ENCODE results near the gene MAD1L1. TPM values are rescaled to one million over a fixed set of nuclear protein-coding genes. Genes with fewer than 3 reads are reported as not detected.

MAD1L1 gene
- polyA plus RNA-seq, 6 donors from 2014 or later: 109 to 209 (median 158) TPM

DNA sequence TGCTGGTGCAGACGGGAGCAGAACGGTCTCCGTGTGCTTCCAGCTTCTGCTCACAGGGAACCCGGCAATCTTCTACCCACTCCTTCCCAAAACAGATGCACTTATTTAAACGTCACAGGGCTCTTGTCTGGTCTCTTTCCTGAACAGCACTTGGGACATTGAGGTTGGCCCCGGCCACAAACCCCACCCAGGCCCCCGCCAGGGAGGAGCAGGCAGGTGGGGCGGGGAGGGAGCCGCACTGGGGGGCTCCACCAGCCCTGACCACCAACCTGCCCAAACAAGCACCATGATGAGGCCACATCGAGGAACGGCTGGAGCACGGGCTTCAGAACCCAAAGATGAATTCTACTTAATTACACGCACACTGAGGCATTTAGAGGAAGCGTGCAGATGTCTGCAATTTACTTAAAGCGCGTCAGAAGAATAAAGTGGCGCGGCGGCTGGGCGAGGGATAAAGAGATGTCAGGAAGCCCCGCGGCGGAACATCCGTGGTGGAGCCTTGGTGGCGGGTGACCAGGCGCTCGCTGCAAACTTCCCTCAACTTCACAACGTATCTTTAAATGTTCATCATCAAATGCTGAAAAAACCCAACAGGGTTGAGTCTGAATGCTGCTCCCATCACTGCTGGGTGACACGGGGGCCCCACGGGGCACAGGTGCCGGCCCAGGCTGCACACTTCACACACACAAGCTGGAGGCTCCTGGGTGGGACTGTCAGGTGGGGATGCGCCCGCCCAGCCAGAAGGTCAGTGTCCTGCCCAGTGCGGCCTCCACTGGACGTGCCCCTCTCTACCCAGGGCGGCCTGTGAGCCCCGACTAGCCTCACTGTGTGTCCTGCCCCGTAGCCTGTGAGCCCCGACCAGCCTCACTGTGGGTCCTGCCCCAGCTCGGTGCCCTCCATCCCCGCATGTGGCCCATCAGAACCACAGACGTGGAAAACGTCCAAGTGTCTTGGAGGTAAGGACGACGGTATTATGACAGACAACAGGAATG, 279.2 kb downstream of the MAD1L1 start:
- H3K4me1 Mint-ChIP-seq: peaks cover 4 to 21% (median 16%) of the 10 kb centered on the region in 3 donors
- H3K27me3 Mint-ChIP-seq: no peaks in the 10 kb centered on the region
- H3K36me3 Mint-ChIP-seq: peaks cover 8 to 15% of the 10 kb centered on the region in 2 donors
- H3K4me3 Mint-ChIP-seq: peak overlapping the region in 1 of 8 donors; percentile 42
- ATAC-seq (ENCODE audit: low read depth in 2 of 2) (no peak), DNase-seq (no peak)
- peak overlapping the region in 2 of 6 donors; percentile 12 to 84 for H3K27ac Mint-ChIP-seq
- H3K9me3 Mint-ChIP-seq: peaks cover 0 to 3% (median 0%) of the 10 kb centered on the region in 7 donors

- Mint-ChIP-seq H3K9me3 (no peaks in the 10 kb centered on the region), H3K27me3 (no peaks in the 10 kb centered on the region), H3K36me3 (peaks cover 1 to 8% of the 10 kb centered on the region in 2 donors), H3K27ac (no peak overlapping the region), H3K4me1 (peaks cover 4 to 19% (median 16%) of the 10 kb centered on the region in 3 donors), H3K4me3 (peak overlapping the region in 1 of 8 donors; percentile 29)
- ATAC-seq (ENCODE audit: low read depth in 2 of 2) (no peak), DNase-seq (no peak)
Measured at GRCh38 chr7:1952781-1953180, 280.0 kb downstream of the MAD1L1 start.

GRCh38 chr7:1952169-1952760, 280.5 kb downstream of the MAD1L1 start:
- Mint-ChIP-seq H3K36me3 (peaks cover 0 to 3% of the 10 kb centered on the region in 2 donors), H3K27ac (peak overlapping the region in 2 of 6 donors; percentile 74 to 79), H3K9me3 (no peaks in the 10 kb centered on the region), H3K4me1 (peaks cover 4 to 23% (median 16%) of the 10 kb centered on the region in 3 donors), H3K27me3 (no peaks in the 10 kb centered on the region), H3K4me3 (peak overlapping the region in 1 of 8 donors; percentile 29)
- ATAC-seq (ENCODE audit: low read depth in 2 of 2) (no peak), DNase-seq (no peak)

- DNase-seq (no peak), ATAC-seq (ENCODE audit: low read depth in 2 of 2) (no peak)
- Mint-ChIP-seq H3K4me1 (peaks cover 4 to 23% (median 16%) of the 10 kb centered on the region in 3 donors), H3K27ac (peak overlapping the region in 3 of 6 donors; percentile 74 to 87 (median 79)), H3K4me3 (peak overlapping the region in 3 of 8 donors; percentile 29 to 53 (median 39)), H3K36me3 (no peaks in the 10 kb centered on the region), H3K27me3 (no peaks in the 10 kb centered on the region), H3K9me3 (no peaks in the 10 kb centered on the region)
Measured at GRCh38 chr7:1951600-1951999, 281.1 kb downstream of the MAD1L1 start.

DNA sequence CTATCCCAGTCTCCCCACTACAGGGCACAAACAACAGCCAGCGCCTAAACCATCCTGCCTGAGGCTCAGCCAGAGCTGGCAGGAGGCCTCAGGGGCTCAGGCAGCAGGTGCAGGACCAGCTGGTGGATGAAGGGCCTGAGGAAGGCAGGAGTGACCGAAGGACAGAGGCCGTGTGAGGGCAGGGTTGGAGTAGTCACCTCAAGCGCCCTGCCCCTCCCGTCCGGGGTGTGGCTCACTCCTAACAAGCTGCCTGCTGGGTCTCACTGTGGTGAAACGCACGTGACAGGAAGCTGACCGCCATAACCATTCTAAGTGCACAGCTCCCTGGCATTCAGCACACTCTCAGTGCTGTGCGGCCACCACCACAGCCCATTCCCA, 281.6 kb downstream of the MAD1L1 start:
- H3K36me3 Mint-ChIP-seq: no peaks in the 10 kb centered on the region
- H3K27ac Mint-ChIP-seq: peak overlapping the region in 3 of 6 donors; percentile 60 to 87 (median 79)
- no peak for DNase-seq
- H3K9me3 Mint-ChIP-seq: no peaks in the 10 kb centered on the region
- ATAC-seq (ENCODE audit: low read depth in 2 of 2): peak; percentile 54 to 72
- H3K4me1 Mint-ChIP-seq: peaks cover 4 to 23% (median 16%) of the 10 kb centered on the region in 3 donors
- peak overlapping the region in 2 of 8 donors; percentile 39 to 53 for H3K4me3 Mint-ChIP-seq
- no peaks in the 10 kb centered on the region for H3K27me3 Mint-ChIP-seq

DNA sequence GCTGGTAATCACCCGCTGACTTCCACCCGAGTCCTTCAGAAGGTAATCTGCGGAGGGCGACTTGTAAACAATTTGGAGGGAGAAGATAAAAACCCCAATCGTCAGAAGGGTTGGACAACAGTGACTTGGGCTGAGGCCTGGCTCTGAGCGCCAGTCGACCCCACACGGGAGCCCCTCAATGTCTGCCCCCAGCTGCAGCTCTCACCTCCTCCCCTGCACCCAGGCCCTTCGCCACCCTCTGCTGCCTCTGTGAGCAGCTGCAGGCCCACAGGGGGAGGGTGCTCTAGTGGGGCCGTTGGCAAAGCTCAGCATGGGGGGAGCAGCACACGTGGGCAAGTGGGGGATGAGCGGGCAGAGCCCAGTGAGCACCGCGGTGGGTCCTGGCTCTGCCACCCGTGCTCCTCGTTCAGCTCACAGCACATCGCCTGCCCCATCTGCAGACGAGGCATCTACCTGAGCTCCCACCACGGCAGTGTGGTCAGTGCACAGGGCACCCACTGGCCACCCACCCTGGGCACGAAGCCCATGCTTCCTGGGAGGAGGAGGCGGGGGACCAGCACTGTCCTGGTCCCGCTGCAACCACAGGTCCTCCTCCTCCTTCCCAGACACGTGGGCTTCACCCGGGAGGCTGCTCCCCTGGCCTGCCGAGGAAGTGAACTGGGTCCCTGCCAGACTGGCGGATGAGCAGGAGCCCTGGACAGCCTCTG, 282.1 kb downstream of the MAD1L1 start:
- Mint-ChIP-seq H3K27me3 (no peaks in the 10 kb centered on the region), H3K27ac (peak overlapping the region in 2 of 6 donors; percentile 74 to 79), H3K4me3 (peak overlapping the region in 2 of 8 donors; percentile 15 to 53), H3K4me1 (peaks cover 4 to 23% (median 16%) of the 10 kb centered on the region in 3 donors), H3K9me3 (no peaks in the 10 kb centered on the region), H3K36me3 (no peaks in the 10 kb centered on the region)
- DNase-seq (no peak), ATAC-seq (ENCODE audit: low read depth in 2 of 2) (peak; percentile 21 to 47)

DNA sequence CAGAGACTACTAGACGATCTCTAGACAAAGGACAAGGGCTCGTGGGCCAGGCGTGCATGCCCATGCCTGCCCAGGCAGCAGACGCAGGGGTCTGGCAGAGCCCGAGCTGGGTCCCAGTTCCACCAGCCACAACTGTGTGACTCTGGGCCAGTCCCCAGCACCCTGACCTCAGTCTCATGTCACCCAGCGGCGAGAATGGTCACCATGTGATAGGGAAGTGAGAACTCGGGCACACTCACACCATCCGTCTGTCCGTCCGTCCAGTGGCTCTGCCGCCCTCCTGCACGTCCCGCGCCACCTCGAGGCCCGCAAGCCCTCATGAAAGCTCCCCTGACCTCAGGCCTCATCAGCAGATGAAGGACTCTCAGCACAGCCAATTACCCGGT, 282.7 kb downstream of the MAD1L1 start:
- ATAC-seq (ENCODE audit: low read depth in 2 of 2) (no peak), DNase-seq (no peak)
- Mint-ChIP-seq H3K4me1 (peaks cover 4 to 23% (median 16%) of the 10 kb centered on the region in 3 donors), H3K27ac (peak overlapping the region in 2 of 6 donors; percentile 39 to 77), H3K9me3 (no peaks in the 10 kb centered on the region), H3K4me3 (peak overlapping the region in 1 of 8 donors; percentile 15), H3K36me3 (no peaks in the 10 kb centered on the region), H3K27me3 (no peaks in the 10 kb centered on the region)

DNA sequence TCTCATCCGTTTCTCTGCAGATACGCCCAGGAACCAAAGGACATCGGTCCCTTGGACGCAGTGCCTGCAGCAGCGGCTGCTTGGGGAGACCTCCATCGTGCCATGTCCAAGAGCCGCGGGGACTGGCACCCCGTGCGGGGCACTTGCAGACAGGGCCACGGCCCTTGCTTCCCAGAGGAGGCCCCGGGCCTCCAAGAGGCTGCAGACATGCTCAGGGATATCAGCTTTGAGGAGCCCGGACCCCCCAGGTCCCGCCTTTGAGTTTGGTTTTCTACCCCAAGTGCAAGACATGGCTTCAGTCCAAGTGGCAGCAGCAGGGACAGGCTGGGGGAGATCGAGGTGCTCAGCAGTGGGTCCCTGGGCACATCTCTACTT, 283.1 kb downstream of the MAD1L1 start:
- H3K4me1 Mint-ChIP-seq: peaks cover 4 to 23% (median 16%) of the 10 kb centered on the region in 3 donors
- H3K4me3 Mint-ChIP-seq: no peak overlapping the region
- H3K36me3 Mint-ChIP-seq: no peaks in the 10 kb centered on the region
- no peak for DNase-seq
- peak overlapping the region in 4 of 6 donors; percentile 29 to 92 (median 46) for H3K27ac Mint-ChIP-seq
- ATAC-seq (ENCODE audit: low read depth in 2 of 2): no peak
- no peaks in the 10 kb centered on the region for H3K27me3 Mint-ChIP-seq
- H3K9me3 Mint-ChIP-seq: no peaks in the 10 kb centered on the region

- no peaks in the 10 kb centered on the region for H3K9me3 Mint-ChIP-seq
- peaks cover 4 to 24% (median 17%) of the 10 kb centered on the region in 3 donors for H3K4me1 Mint-ChIP-seq
- peak overlapping the region in 3 of 6 donors; percentile 0 to 92 (median 52) for H3K27ac Mint-ChIP-seq
- no peak overlapping the region for H3K4me3 Mint-ChIP-seq
- no peaks in the 10 kb centered on the region for H3K36me3 Mint-ChIP-seq
- ATAC-seq (ENCODE audit: low read depth in 2 of 2) (no peak), DNase-seq (no peak)
- H3K27me3 Mint-ChIP-seq: no peaks in the 10 kb centered on the region
Measured at GRCh38 chr7:1948887-1949680, 283.7 kb downstream of the MAD1L1 start.

DNA sequence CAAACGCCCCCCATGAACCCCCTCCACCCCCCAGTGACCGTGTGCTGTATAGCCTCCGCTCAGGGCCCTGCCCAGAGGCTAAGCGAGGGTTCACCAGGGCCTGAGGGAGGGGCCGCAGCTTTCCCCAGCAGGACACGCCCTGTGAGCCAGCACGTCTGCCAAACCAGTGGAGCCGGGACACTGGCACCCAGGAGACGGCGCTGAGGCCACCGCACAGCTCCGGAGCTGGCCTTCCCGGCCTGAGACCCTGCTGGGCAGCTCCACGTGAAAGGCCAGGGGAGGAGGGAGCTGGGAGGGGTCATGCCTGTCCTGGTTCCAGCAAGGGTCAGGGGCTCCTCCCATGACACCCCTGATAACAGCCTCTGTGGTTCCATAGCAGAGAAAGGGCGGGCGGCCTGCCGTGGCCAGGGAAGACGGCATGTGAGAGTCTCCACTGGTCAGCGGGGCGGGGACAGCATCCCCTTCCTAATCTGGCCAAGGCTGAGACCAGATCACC, 284.4 kb downstream of the MAD1L1 start:
- no peaks in the 10 kb centered on the region for H3K36me3 Mint-ChIP-seq
- no peak overlapping the region for H3K4me3 Mint-ChIP-seq
- H3K4me1 Mint-ChIP-seq: peaks cover 4 to 27% (median 21%) of the 10 kb centered on the region in 3 donors
- ATAC-seq (ENCODE audit: low read depth in 2 of 2) (no peak), DNase-seq (no peak)
- H3K27ac Mint-ChIP-seq: no peak overlapping the region
- no peaks in the 10 kb centered on the region for H3K9me3 Mint-ChIP-seq
- no peaks in the 10 kb centered on the region for H3K27me3 Mint-ChIP-seq

DNA sequence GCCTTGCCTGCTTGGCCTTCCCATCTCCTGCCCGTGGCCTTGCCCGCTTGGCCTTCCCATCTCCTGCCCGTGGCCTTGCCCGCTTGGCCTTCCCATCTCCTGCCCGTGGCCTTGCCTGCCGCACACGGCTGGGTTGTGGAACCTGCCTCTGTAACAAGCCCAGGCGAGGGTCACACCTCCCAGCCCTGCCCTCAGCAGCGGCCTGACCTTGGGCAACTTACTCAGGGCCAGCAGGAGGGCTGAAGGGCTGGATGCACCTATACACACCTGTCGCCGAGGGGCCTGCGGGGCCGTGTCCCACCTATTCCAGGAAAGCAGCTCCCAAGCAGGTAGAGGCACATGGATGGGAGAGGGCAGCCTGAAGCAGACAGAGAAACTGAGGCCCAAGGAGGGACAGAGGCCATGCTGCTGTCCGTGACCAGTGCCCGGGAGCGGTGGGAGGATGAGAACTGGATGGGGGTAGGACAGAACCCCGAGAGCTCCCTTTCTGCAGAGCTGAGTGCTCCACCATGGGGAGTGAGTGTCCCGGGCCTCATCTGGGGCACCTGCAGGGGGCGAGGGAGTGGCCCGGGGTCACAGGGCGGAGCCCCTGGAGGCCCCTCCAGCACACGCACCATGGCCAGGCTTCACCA, 285.0 kb downstream of the MAD1L1 start:
- H3K4me3 Mint-ChIP-seq: no peak overlapping the region
- H3K4me1 Mint-ChIP-seq: peaks cover 4 to 27% (median 21%) of the 10 kb centered on the region in 3 donors
- H3K36me3 Mint-ChIP-seq: no peaks in the 10 kb centered on the region
- DNase-seq (no peak), ATAC-seq (ENCODE audit: low read depth in 2 of 2) (no peak)
- H3K27ac Mint-ChIP-seq: no peak overlapping the region
- H3K9me3 Mint-ChIP-seq: no peaks in the 10 kb centered on the region
- H3K27me3 Mint-ChIP-seq: no peaks in the 10 kb centered on the region

DNA sequence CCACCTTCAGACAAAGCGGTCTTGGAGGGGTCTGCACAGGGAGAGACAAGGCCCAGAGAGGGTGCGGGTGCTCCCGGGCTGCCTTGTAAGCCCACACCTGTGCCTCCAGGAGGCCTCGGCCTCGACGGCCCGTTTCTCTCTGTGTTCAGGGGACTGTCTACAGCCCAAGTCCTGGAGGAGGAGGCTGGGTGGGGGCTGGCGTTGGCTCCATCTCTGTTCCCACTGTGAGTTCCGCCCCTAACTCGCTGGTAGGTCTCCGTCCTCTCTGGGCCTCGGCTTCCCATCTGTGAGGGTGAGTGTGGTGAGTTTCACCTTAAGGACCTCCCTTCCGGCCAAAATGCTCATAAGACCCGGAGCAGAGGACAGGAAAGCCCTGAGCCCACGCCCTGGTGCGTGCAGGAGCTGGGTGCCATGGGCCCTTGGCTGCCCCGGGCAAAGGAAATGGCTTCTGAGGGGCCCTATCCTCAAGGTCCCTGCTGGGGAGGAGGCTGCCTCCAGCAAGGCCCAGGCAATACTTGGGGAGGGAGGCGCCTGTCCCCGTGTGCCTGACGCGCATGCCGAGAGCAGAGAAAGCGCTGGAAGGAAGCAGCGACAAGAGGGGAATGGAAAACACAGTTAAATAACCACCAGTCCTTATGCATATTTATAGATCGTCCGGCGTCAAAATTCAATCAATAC, 285.8 kb downstream of the MAD1L1 start:
- Mint-ChIP-seq H3K4me3 (no peak overlapping the region), H3K9me3 (no peaks in the 10 kb centered on the region), H3K36me3 (no peaks in the 10 kb centered on the region), H3K4me1 (peaks cover 11 to 28% (median 24%) of the 10 kb centered on the region in 3 donors), H3K27ac (peak overlapping the region in 1 of 6 donors; percentile 6), H3K27me3 (no peaks in the 10 kb centered on the region)
- no peak for ATAC-seq (ENCODE audit: low read depth in 2 of 2)
- no peak for DNase-seq

Measured in naive B cell (primary cell).